C4-2B (cell line): ENCODE data around the gene TBKBP1.

Experiments
- H3K27ac ChIP-seq: fragments of 450-650 bp; 2 replicates; pipeline ENCODE4 v1.5.1; 2017
- CTCF ChIP-seq: fragments of 450-650 bp; conservative IDR thresholded peaks from 2 replicates; pipeline ENCODE4 v1.5.1; 2017; ENCODE audit warnings: mild to moderate bottlenecking
- ZFX ChIP-seq: fragments of 450-650 bp; IDR thresholded peaks from 2 replicates; pipeline ENCODE4 v1.6.1; 2017

The TBKBP1 gene

GRCh38 chr17:47707884-47708283 is 13.9 kb downstream of the TBKBP1 start:
- H3K27ac ChIP-seq, result no peak overlapping the region
- no peak for TF ChIP-seq CTCF
- no peak for TF ChIP-seq ZFX

GRCh38 chr17:47708312-47708863 is 14.4 kb downstream of the TBKBP1 start:
- H3K27ac ChIP-seq, result no peak overlapping the region
- TF ChIP-seq CTCF (no peak), ZFX (no peak)

- TF ChIP-seq CTCF (no peak), ZFX (no peak)
- no peak overlapping the region for H3K27ac ChIP-seq
Observed at GRCh38 chr17:47708864-47709541, 15.0 kb downstream of the TBKBP1 start.

- no peak overlapping the region for H3K27ac ChIP-seq
- no peak for TF ChIP-seq ZFX
- TF ChIP-seq CTCF, result no peak
Observed at GRCh38 chr17:47709594-47709993, 15.6 kb downstream of the TBKBP1 start.

GRCh38 chr17:47711366-47712099 is 17.6 kb downstream of the TBKBP1 start:
- H3K27ac ChIP-seq, result no peak overlapping the region
- no peak for TF ChIP-seq ZFX
- no peak for TF ChIP-seq CTCF

GRCh38 chr17:47712330-47713023 is 18.5 kb downstream of the TBKBP1 start:
- no peak overlapping the region for H3K27ac ChIP-seq
- TF ChIP-seq CTCF (no peak), ZFX (no peak)
